Panc1 (cell line): Measurements from ENCODE around the gene NID2. TPM values are rescaled to one million over a fixed set of nuclear protein-coding genes. Genes with fewer than 3 reads are reported as not detected.

Source experiments
- ATAC-seq: fragments of 200-7000 bp; cut with Tn5 transposase; 2 replicates; pipeline ENCODE4 v1.9.1; 2020; ENCODE audit warnings: mild to moderate bottlenecking, moderate library complexity
- BruUV-seq: library from RNA; stranded (reverse); fragments of 400-500 nt; replicated peaks from 2 replicates; lab custom pipeline; 2021; lab: Mats Ljungman, UMichigan
- CTCF ChIA-PET: fragments of 300-600 bp; sonication (Branson Sonifier 250); formaldehyde crosslinking; loops from one replicate; lab custom pipeline; 2022; ENCODE audit warnings: antibody characterized with exemption; lab: Charles Lee
- POLR2A ChIA-PET: fragments of 300-600 bp; sonication (Branson Sonifier 250); formaldehyde crosslinking; loops from one replicate; lab custom pipeline; 2022; ENCODE audit warnings: antibody characterized with exemption; lab: Charles Lee
- DNase-seq: peaks from one replicate; pipeline ENCODE4 v3.0.0-alpha.2; 2010; ENCODE audit warnings: low read depth, low spot score
- H3K27ac ChIP-seq: 2 replicates; pipeline ENCODE4 v1.5.1; 2011; ENCODE audit warnings: mild to moderate bottlenecking, low read length, inconsistent platforms
- H3K27me3 ChIP-seq: fragments of 200-500 bp; sonication (Bioruptor generic); 2 replicates; pipeline ENCODE4 v1.6.0; 2014; ENCODE audit warnings: low read length, inconsistent platforms; ENCODE audit not compliant: control insufficient read depth, insufficient read depth
- H3K36me3 ChIP-seq: fragments of 200-500 bp; sonication (Bioruptor generic); 2 replicates; pipeline ENCODE4 v1.5.1; 2014; ENCODE audit warnings: inconsistent platforms, mild to moderate bottlenecking, low read length, moderate library complexity; ENCODE audit not compliant: control insufficient read depth, insufficient read depth
- H3K4me1 ChIP-seq: 2 replicates; pipeline ENCODE4 v1.5.1; 2011; ENCODE audit warnings: inconsistent platforms, mild to moderate bottlenecking, low read length, moderate library complexity; ENCODE audit not compliant: control insufficient read depth, insufficient read depth
- H3K4me3 ChIP-seq, 2 experiments: 2 replicates each; pipeline ENCODE4 v1.5.1; 2011 to 2012; ENCODE audit warnings: low read depth in 2 of 2, low read length in 2 of 2, mild to moderate bottlenecking in 2 of 2, inconsistent platforms in 1 of 2, moderate library complexity in 1 of 2
- H3K9me3 ChIP-seq: fragments of 200-500 bp; sonication (Bioruptor generic); 2 replicates; pipeline ENCODE4 v1.5.1; 2014; ENCODE audit warnings: low read depth, mild to moderate bottlenecking, inconsistent platforms, low read length, moderate library complexity; ENCODE audit not compliant: control insufficient read depth, insufficient read depth
- POLR2AphosphoS5 ChIP-seq: IDR thresholded peaks from 2 replicates; pipeline ENCODE4 v1.6.1; 2012; ENCODE audit warnings: mild to moderate bottlenecking, low read depth, low read length, moderate library complexity
- SIN3A ChIP-seq: IDR thresholded peaks from 2 replicates; pipeline ENCODE4 v1.6.1; 2012; ENCODE audit warnings: low read depth, mild to moderate bottlenecking, low read length, moderate library complexity, borderline replicate concordance; ENCODE audit not compliant: insufficient read depth
- in situ Hi-C: cut with HindIII; loops from 2 replicates; pipeline ENCODE4 v1.10.0; 2016; ENCODE audit warnings: low sequenced_read_pairs, low pct_unique_long_range_greater_than_20kb
- intact Hi-C: fragments of 100-400 bp; cut with micrococcal nuclease; formaldehyde crosslinking; loops from one replicate; pipeline ENCODE4 v1.10.0; 2022; ENCODE audit not compliant: unreplicated experiment
- total RNA-seq: library from RNA; stranded (reverse); gene quantifications from one replicate; pipeline ENCODE4 v1.2.1, GENCODE V29; 2021; ENCODE audit not compliant: unreplicated experiment
- TF ChIP-seq, protein P1 (sequence below), 2 experiments: IDR thresholded peaks; 2 replicates each; pipeline ENCODE4 v1.6.1; 2011 to 2012; ENCODE audit warnings: low read depth in 2 of 2, control low read depth in 1 of 2, low read length in 1 of 2, mild to moderate bottlenecking in 1 of 2, moderate library complexity in 1 of 2; ENCODE audit not compliant: insufficient read depth in 1 of 2
- TF ChIP-seq, protein P2 (sequence below): fragments of 450-650 bp; IDR thresholded peaks from 2 replicates; pipeline ENCODE4 v1.5.1; 2017; ENCODE audit warnings: mild to moderate bottlenecking

The NID2 gene
- total RNA-seq, 1 experiment from 2014 or later, result 0.36 TPM

DNA sequence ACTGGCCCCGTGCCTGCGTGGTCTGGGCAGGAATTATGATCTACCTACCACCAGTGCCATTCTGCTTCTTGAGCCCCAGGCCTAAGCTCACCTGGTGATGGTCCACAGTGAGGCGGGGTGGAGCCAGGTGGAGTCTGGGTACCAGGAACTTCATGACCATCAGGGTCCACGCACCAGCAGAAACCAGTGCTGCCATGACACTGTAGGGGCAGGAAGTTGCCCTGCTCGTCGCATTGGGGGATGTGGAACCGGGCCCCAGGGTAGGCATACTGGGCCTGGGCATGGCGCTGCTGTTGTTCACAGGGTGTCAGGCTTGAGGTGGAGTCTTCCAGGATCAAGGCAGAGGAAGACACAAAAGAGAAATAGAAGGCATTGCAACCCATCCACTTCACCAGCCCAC lies 49.9 kb downstream of the NID2 start:
- ChIA-PET CTCF (no interaction called here), POLR2A (no interaction called here)
- Histone ChIP-seq H3K36me3 (no peaks in the 10 kb centered on the region), H3K9me3 (no peaks in the 10 kb centered on the region), H3K27ac (no peak overlapping the region), H3K4me1 (no peaks in the 10 kb centered on the region), H3K27me3 (no peaks in the 10 kb centered on the region; the same call in 1 of the 2 replicates), H3K4me3 (no peak overlapping the region)
- no TSS peak for BruUV-seq
- intact Hi-C loops (no loop called here), in situ Hi-C loops (no loop called here)
- DNase-seq (no peak), ATAC-seq (no peak)
- TF ChIP-seq, protein P1, sequence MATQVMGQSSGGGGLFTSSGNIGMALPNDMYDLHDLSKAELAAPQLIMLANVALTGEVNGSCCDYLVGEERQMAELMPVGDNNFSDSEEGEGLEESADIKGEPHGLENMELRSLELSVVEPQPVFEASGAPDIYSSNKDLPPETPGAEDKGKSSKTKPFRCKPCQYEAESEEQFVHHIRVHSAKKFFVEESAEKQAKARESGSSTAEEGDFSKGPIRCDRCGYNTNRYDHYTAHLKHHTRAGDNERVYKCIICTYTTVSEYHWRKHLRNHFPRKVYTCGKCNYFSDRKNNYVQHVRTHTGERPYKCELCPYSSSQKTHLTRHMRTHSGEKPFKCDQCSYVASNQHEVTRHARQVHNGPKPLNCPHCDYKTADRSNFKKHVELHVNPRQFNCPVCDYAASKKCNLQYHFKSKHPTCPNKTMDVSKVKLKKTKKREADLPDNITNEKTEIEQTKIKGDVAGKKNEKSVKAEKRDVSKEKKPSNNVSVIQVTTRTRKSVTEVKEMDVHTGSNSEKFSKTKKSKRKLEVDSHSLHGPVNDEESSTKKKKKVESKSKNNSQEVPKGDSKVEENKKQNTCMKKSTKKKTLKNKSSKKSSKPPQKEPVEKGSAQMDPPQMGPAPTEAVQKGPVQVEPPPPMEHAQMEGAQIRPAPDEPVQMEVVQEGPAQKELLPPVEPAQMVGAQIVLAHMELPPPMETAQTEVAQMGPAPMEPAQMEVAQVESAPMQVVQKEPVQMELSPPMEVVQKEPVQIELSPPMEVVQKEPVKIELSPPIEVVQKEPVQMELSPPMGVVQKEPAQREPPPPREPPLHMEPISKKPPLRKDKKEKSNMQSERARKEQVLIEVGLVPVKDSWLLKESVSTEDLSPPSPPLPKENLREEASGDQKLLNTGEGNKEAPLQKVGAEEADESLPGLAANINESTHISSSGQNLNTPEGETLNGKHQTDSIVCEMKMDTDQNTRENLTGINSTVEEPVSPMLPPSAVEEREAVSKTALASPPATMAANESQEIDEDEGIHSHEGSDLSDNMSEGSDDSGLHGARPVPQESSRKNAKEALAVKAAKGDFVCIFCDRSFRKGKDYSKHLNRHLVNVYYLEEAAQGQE (IDR thresholded peaks at IDR 0.05; ENCODE audit: insufficient read depth in 1 of 2, low read depth in 2 of 2, low read length in 1 of 2), result no peak
- TF ChIP-seq POLR2AphosphoS5, result no peak

GRCh38 chr14:52018252-52018651 lies 50.6 kb downstream of the NID2 start:
- Histone ChIP-seq H3K36me3 (no peaks in the 10 kb centered on the region), H3K27me3 (no peaks in the 10 kb centered on the region; the same call in 1 of the 2 replicates), H3K27ac (no peak overlapping the region), H3K9me3 (no peaks in the 10 kb centered on the region), H3K4me1 (no peaks in the 10 kb centered on the region), H3K4me3 (no peak overlapping the region)
- in situ Hi-C loops, result no loop called here
- no peak for TF ChIP-seq SIN3A
- ChIA-PET CTCF (no interaction called here), POLR2A (no interaction called here)
- no peak for ATAC-seq
- no peak for DNase-seq
- intact Hi-C loops, result no loop called here
- BruUV-seq, result no TSS peak

- no TSS peak for BruUV-seq
- H3K9me3 ChIP-seq, result no peaks in the 10 kb centered on the region
- intact Hi-C loops, result no loop called here
- no peak for DNase-seq
- H3K36me3 ChIP-seq, result no peaks in the 10 kb centered on the region
- H3K4me1 ChIP-seq, result no peaks in the 10 kb centered on the region
- POLR2A ChIA-PET, result no interaction called here
- CTCF ChIA-PET, result no interaction called here
- peak; percentile 75; the same call in 1 of the 2 replicates for ATAC-seq
- H3K4me3 ChIP-seq, result no peak overlapping the region
- no peak overlapping the region for H3K27ac ChIP-seq
- no peaks in the 10 kb centered on the region; the same call in 1 of the 2 replicates for H3K27me3 ChIP-seq
- in situ Hi-C loops, result no loop called here
- TF ChIP-seq, protein P2, sequence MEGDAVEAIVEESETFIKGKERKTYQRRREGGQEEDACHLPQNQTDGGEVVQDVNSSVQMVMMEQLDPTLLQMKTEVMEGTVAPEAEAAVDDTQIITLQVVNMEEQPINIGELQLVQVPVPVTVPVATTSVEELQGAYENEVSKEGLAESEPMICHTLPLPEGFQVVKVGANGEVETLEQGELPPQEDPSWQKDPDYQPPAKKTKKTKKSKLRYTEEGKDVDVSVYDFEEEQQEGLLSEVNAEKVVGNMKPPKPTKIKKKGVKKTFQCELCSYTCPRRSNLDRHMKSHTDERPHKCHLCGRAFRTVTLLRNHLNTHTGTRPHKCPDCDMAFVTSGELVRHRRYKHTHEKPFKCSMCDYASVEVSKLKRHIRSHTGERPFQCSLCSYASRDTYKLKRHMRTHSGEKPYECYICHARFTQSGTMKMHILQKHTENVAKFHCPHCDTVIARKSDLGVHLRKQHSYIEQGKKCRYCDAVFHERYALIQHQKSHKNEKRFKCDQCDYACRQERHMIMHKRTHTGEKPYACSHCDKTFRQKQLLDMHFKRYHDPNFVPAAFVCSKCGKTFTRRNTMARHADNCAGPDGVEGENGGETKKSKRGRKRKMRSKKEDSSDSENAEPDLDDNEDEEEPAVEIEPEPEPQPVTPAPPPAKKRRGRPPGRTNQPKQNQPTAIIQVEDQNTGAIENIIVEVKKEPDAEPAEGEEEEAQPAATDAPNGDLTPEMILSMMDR, result peak; percentile 49
- TF ChIP-seq SIN3A, result no peak
These were observed 53.3 kb downstream of the NID2 start for GRCh38 chr14:52015411-52016030.
